Ishikawa (cell line): ENCODE results near the gene ACE.

Experiments used
- CEBPB ChIP-seq: IDR thresholded peaks from 2 replicates; pipeline ENCODE4 v1.6.1; 2012
- CREB1 ChIP-seq: IDR thresholded peaks from 2 replicates; pipeline ENCODE4 v1.6.1; 2012; ENCODE audit warnings: low read depth
- EGR1 ChIP-seq: IDR thresholded peaks from 2 replicates; pipeline ENCODE4 v1.6.1; 2012
- EP300 ChIP-seq: IDR thresholded peaks from 2 replicates; pipeline ENCODE4 v1.6.1; 2012; ENCODE audit warnings: borderline replicate concordance
- FOXM1 ChIP-seq: IDR thresholded peaks from 2 replicates; pipeline ENCODE4 v1.6.1; 2012; ENCODE audit warnings: low read depth, borderline replicate concordance
- MAX ChIP-seq: IDR thresholded peaks from 2 replicates; pipeline ENCODE4 v1.6.1; 2012
- NFIC ChIP-seq: IDR thresholded peaks from 2 replicates; pipeline ENCODE4 v1.6.1; 2012
- RAD21 ChIP-seq: IDR thresholded peaks from 2 replicates; pipeline ENCODE4 v1.6.1; 2012; ENCODE audit warnings: low read depth
- REST ChIP-seq: IDR thresholded peaks from 2 replicates; pipeline ENCODE4 v1.6.1; 2012; ENCODE audit warnings: low read depth, mild to moderate bottlenecking
- TAF1 ChIP-seq: IDR thresholded peaks from 2 replicates; pipeline ENCODE4 v1.6.1; 2012; ENCODE audit warnings: low read depth, mild to moderate bottlenecking
- TCF12 ChIP-seq: IDR thresholded peaks from 2 replicates; pipeline ENCODE4 v1.6.1; 2012; ENCODE audit warnings: low read depth
- TEAD4 ChIP-seq: IDR thresholded peaks from 2 replicates; pipeline ENCODE4 v1.6.1; 2012
- USF1 ChIP-seq: IDR thresholded peaks from 2 replicates; pipeline ENCODE4 v1.6.1; 2012
- YY1 ChIP-seq: IDR thresholded peaks from 2 replicates; pipeline ENCODE4 v1.6.1; 2012; ENCODE audit warnings: low read depth
- ZBTB7A ChIP-seq: IDR thresholded peaks from 2 replicates; pipeline ENCODE4 v1.6.1; 2012; ENCODE audit warnings: low read depth

ACE gene

GRCh38 chr17:63533433-63534077, 56.7 kb downstream of the ACE start:
- no peak for TF ChIP-seq CEBPB
- no peak for TF ChIP-seq TCF12
- TF ChIP-seq ZBTB7A: no peak
- TF ChIP-seq NFIC: no peak
- no peak for TF ChIP-seq EGR1
- TF ChIP-seq USF1: no peak

- no peak for TF ChIP-seq ZBTB7A
- no peak for TF ChIP-seq EP300
- no peak for TF ChIP-seq NFIC
- no peak for TF ChIP-seq EGR1
- no peak for TF ChIP-seq CREB1
- TF ChIP-seq TAF1: no peak
- no peak for TF ChIP-seq MAX
- TF ChIP-seq USF1: no peak
- TF ChIP-seq RAD21: no peak
- TF ChIP-seq REST: no peak
- TF ChIP-seq YY1: no peak
- TF ChIP-seq CEBPB: no peak
- no peak for TF ChIP-seq TEAD4
- TF ChIP-seq TCF12: no peak
- no peak for TF ChIP-seq FOXM1
These were observed 57.3 kb downstream of the ACE start for GRCh38 chr17:63534078-63534570.

- no peak for TF ChIP-seq CREB1
- TF ChIP-seq TCF12: no peak
- no peak for TF ChIP-seq NFIC
- TF ChIP-seq EP300: no peak
- no peak for TF ChIP-seq USF1
- TF ChIP-seq FOXM1: no peak
- no peak for TF ChIP-seq REST
- TF ChIP-seq CEBPB: no peak
- no peak for TF ChIP-seq RAD21
- TF ChIP-seq ZBTB7A: no peak
- no peak for TF ChIP-seq TAF1
- TF ChIP-seq TEAD4: no peak
- TF ChIP-seq YY1: no peak
- no peak for TF ChIP-seq EGR1
These were observed 58.1 kb downstream of the ACE start for GRCh38 chr17:63534816-63535455.

- TF ChIP-seq USF1: no peak
- no peak for TF ChIP-seq TAF1
These were observed 58.8 kb downstream of the ACE start for GRCh38 chr17:63535640-63536039.

- no peak for TF ChIP-seq CREB1
- no peak for TF ChIP-seq EP300
These were observed 60.1 kb downstream of the ACE start for GRCh38 chr17:63537001-63537400.
